K562 (cell line): Measurements from ENCODE around the gene GRIK5. TPM values are rescaled to one million over a fixed set of nuclear protein-coding genes. Genes with fewer than 3 reads are reported as not detected.

ENCODE experiments used
- ATAC-seq: fragments of 200-7000 bp; cut with Tn5 transposase; 3 replicates; pipeline ENCODE4 v1.9.1; 2020; ENCODE audit warnings: moderate library complexity
- BruUV-seq: library from RNA; stranded (reverse); fragments of 400-500 nt; replicated peaks from 2 replicates; lab custom pipeline; 2021; lab: Mats Ljungman, UMichigan
- CTCF ChIA-PET: fragments of 300-600 bp; formaldehyde crosslinking; extraction: SDS; loops from one replicate; lab custom pipeline; 2021; ENCODE audit warnings: low intra/inter-chr PET ratio; lab: Yijun Ruan, JAX
- POLR2A ChIA-PET: fragments of 300-600, 350-650 bp; sonication (Branson Sonifier 250); formaldehyde crosslinking; extraction: SDS; loops from one replicate; lab custom pipeline; 2021; ENCODE audit warnings: antibody characterized with exemption, inconsistent platforms; lab: Yijun Ruan, JAX
- DNase-seq, 4 experiments: peaks; one replicate each; pipeline versions ENCODE4 v3.0.0 to v3.0.0-alpha.2; 2011 to 2018; ENCODE audit warnings: low spot score in 3 of 4, mixed read lengths in 3 of 4; ENCODE audit errors: extremely low read depth in 1 of 4
- FAIRE-seq: peaks from 2 replicates; lab custom pipeline; 2011; peaks lifted over from hg19 to GRCh38; lab: Jason Lieb, UNC
- H2AFZ ChIP-seq: 2 replicates; pipeline ENCODE4 v1.6.0; 2011; ENCODE audit warnings: low read depth, low read length, control low read depth, inconsistent platforms
- H3K27ac ChIP-seq: fragments of 200-600 bp; 3 replicates; pipeline ENCODE4 v1.8.0; 2011; ENCODE audit warnings: low read depth, mild to moderate bottlenecking, control low read depth, inconsistent platforms, low read length, moderate library complexity, mixed read lengths; ENCODE audit errors: extremely low read depth
- H3K27me3 ChIP-seq, 2 experiments: fragments of 300-600 bp in 1 of 2; 2 replicates in 1 of 2; 3 replicates in 1 of 2; pipeline versions ENCODE4 v1.6.0 to v1.8.0; 2011; ENCODE audit warnings: inconsistent platforms in 2 of 2, low read length in 2 of 2, mild to moderate bottlenecking in 1 of 2, mixed read lengths in 1 of 2, moderate library complexity in 1 of 2; ENCODE audit not compliant: control insufficient read depth in 2 of 2, insufficient read depth in 2 of 2
- H3K36me3 ChIP-seq: fragments of 300-600 bp; 3 replicates; pipeline ENCODE4 v1.8.0; 2011; ENCODE audit warnings: mild to moderate bottlenecking, low read length, inconsistent platforms; ENCODE audit not compliant: control insufficient read depth, insufficient read depth
- H3K4me1 ChIP-seq, 2 experiments: fragments of 200-600 bp in 1 of 2; replicated peaks in 1 of 2; 2 replicates in 1 of 2; 3 replicates in 1 of 2; pipeline versions ENCODE4 v1.5.1 to v1.8.0; 2011; ENCODE audit warnings: inconsistent platforms in 2 of 2, low read length in 2 of 2, mild to moderate bottlenecking in 1 of 2, mixed read lengths in 1 of 2, moderate library complexity in 1 of 2; ENCODE audit not compliant: control insufficient read depth in 2 of 2, insufficient read depth in 2 of 2
- H3K4me2 ChIP-seq: 2 replicates; pipeline ENCODE4 v1.6.1; 2011; ENCODE audit warnings: low read length, control low read depth, inconsistent platforms, mixed read lengths; ENCODE audit not compliant: insufficient read depth
- H3K4me3 ChIP-seq: fragments of 200-600 bp; sonication (generic), shearing (Covaris generic); 2 replicates; pipeline ENCODE4 v1.5.1; 2016; ENCODE audit warnings: control low read depth, inconsistent platforms
- H3K79me2 ChIP-seq: fragments of 200-600 bp; 3 replicates; pipeline ENCODE4 v1.8.0; 2011; ENCODE audit warnings: low read length, inconsistent platforms; ENCODE audit not compliant: control insufficient read depth, insufficient read depth
- H3K9ac ChIP-seq, 2 experiments: 2 replicates each; pipeline versions ENCODE4 v1.6.0 to v1.6.1; 2011; ENCODE audit warnings: low read depth in 2 of 2, low read length in 2 of 2, control low read depth in 1 of 2, inconsistent platforms in 1 of 2, mild to moderate bottlenecking in 1 of 2, mixed read lengths in 1 of 2; ENCODE audit not compliant: insufficient read depth in 1 of 2
- H3K9me1 ChIP-seq: one replicate; pipeline ENCODE4 v1.6.0; 2011; ENCODE audit warnings: inconsistent platforms, mild to moderate bottlenecking, low read length, moderate library complexity; ENCODE audit not compliant: control insufficient read depth, insufficient read depth
- H3K9me3 ChIP-seq: replicated peaks from 2 replicates; pipeline ENCODE4 v1.5.1; 2011; ENCODE audit warnings: low read depth, low read length, inconsistent platforms; ENCODE audit not compliant: control insufficient read depth, insufficient read depth
- H4K20me1 ChIP-seq: replicated peaks from 2 replicates; pipeline ENCODE4 v1.6.1; 2011; ENCODE audit warnings: low read length, inconsistent platforms, mixed read lengths; ENCODE audit not compliant: control insufficient read depth, insufficient read depth
- HBP1 ChIP-seq: fragments of 450-650 bp; formaldehyde crosslinking; IDR thresholded peaks from 2 replicates; pipeline ENCODE4 v1.4.0; 2022; ENCODE audit warnings: missing genetic modification characterization
- SIN3B ChIP-seq: fragments of 450-650 bp; IDR thresholded peaks from 2 replicates; pipeline ENCODE4 v1.6.1; 2017; ENCODE audit warnings: low read depth, mild to moderate bottlenecking, moderate library complexity
- ZNF609 ChIP-seq: sonication (generic); formaldehyde crosslinking; IDR thresholded peaks from 2 replicates; pipeline ENCODE4 v1.8.1; 2023; ENCODE audit warnings: missing genetic modification reagents, mild to moderate bottlenecking, borderline replicate concordance
- WGBS: fragments of 100-300 bp; shearing (Covaris generic); methylation state at CpG from one replicate; pipeline ENCODE4 v1.1.6; 2016; ENCODE audit warnings: low coverage, mixed read lengths; ENCODE audit not compliant: insufficient coverage; ENCODE audit errors: missing lambda C conversion rate; 5-methylcytosine and 5-hydroxymethylcytosine counted together
- in situ Hi-C: fragments of 300-500 bp; cut with MboI; formaldehyde crosslinking; loops from 4 replicates; pipeline ENCODE4 v1.15.0; 2018; ENCODE audit warnings: inconsistent platforms, mixed read lengths
- intact Hi-C: fragments of 100-400 bp; cut with micrococcal nuclease; formaldehyde crosslinking; loops from 2 replicates; pipeline ENCODE4 v1.14.2; 2022
- polyA plus RNA-seq, 8 experiments: library from polyadenylated mRNA; depleted of rRNA in 4 of 8; stranded (reverse) in 5 of 8; unstranded in 3 of 8; fragments of >200 nt; fragmentation: Nextera tagmentation in 2 of 8; fragmentation: Illumina TruSeq in 1 of 8; extraction: Ambion mirVana in 2 of 8; extraction: Trizol in 1 of 8; gene quantifications; 2 replicates each; pipeline versions ENCODE4 v1.2.1 to v1.2.3, GENCODE V29; 2011 to 2014; ENCODE audit warnings: inconsistent platforms in 1 of 8, missing spikeins in 1 of 8
- total RNA-seq, 7 experiments: library from RNA; depleted of rRNA in 6 of 7; stranded (reverse); fragments of >200 nt in 6 of 7; fragmentation: Illumina TruSeq in 2 of 7; extraction: Trizol in 2 of 7; gene quantifications; 2 replicates each; pipeline versions ENCODE4 v1.2.1 to v1.2.3, GENCODE V29; 2011 to 2021; ENCODE audit warnings: low replicate concordance in 1 of 7

The GRIK5 gene
- total and polyA plus RNA-seq, 9 of the 15 experiments (the other 6 are each of a cell fraction or from before 2014, with no cell fraction given): 0.04 to 0.55 (median 0.27) TPM; not detected in 2

- TF ChIP-seq HBP1 (CRISPR knock-in tag) (peak; percentile 63; the same call in 1 of the 2 replicates), SIN3B (no peak), ZNF609 (CRISPR knock-in tag) (no peak)
- TF ChIP-seq, all 486 proteins: peak for 1
- H3K9me1 ChIP-seq: no peaks in the 10 kb centered on the region
- FAIRE-seq: no peak
- intact Hi-C loops: no loop called here
- POLR2A ChIA-PET: interaction anchor here (0.6 to 1.5 kb wide), 4 partner anchors 11 to 197 kb away, joined by 3 to 5 read pairs (median 4); partner anchors contain the start of gene ZNF574
- peak overlapping the region; percentile 61 for H3K4me2 ChIP-seq
- no peak; the same call in 2 of the 3 replicates for ATAC-seq
- H3K4me3 ChIP-seq: 0 out of 2 replicates have a peak overlapping the region, but pooled peaks have one; percentile 10
- 2% methylated on average over 4 of the region's 4 CpGs for WGBS
- no TSS peak for BruUV-seq
- H3K27me3 ChIP-seq: peaks cover 32 to 47% of the 10 kb centered on the region in 2 experiments
- no peaks in the 10 kb centered on the region for H3K79me2 ChIP-seq
- H2AFZ ChIP-seq: peak overlapping the region; percentile 72
- H3K27ac ChIP-seq: no peak overlapping the region
- in situ Hi-C loops: no loop called here
- CTCF ChIA-PET: no interaction called here
- H3K4me1 ChIP-seq: peaks cover 8 to 10% of the 10 kb centered on the region in 2 experiments; a peak in 3 of 5 replicates
- H3K9ac ChIP-seq: no peak overlapping the region
- H3K9me3 ChIP-seq: no peaks in the 10 kb centered on the region
- no peaks in the 10 kb centered on the region for H4K20me1 ChIP-seq
- H3K36me3 ChIP-seq: no peaks in the 10 kb centered on the region
- DNase-seq: peak in 1 of 4 experiments; percentile 16
Observed at GRCh38 chr19:42048992-42049391, 21.0 kb downstream of the GRIK5 start.
